ENCODE data around the gene PRM3. TPM values are rescaled to one million over a fixed set of nuclear protein-coding genes. Genes with fewer than 3 reads are reported as not detected.
A peak's percentile ranks its signal among the peaks of the same experiment; 100 is the strongest.

The PRM3 gene
- total and polyA plus RNA-seq, 2 of the 8 experiments (the other 6 are each of a cell fraction or from before 2014, with no cell fraction given) = not detected

GRCh38 chr16:11225677-11226549 is 47.5 kb downstream of the PRM3 start:
- Histone ChIP-seq H3K36me3 (ENCODE audit: control insufficient read depth in 2 of 4, insufficient read depth in 4 of 4, low read length in 3 of 4) (no peaks in the 10 kb centered on the region), H3K27me3 (replicated peaks in 1 of 4; ENCODE audit: control insufficient read depth in 3 of 4, extremely low read depth in 1 of 4, insufficient read depth in 3 of 4, low read length in 3 of 4) (no peaks in the 10 kb centered on the region), H4K20me1 (replicated peaks in 1 of 2; ENCODE audit: control insufficient read depth in 1 of 2, insufficient read depth in 2 of 2, low read length in 2 of 2) (no peaks in the 10 kb centered on the region), H2BK120ac (replicated peaks; ENCODE audit: low read depth, low read length) (no peak overlapping the region), H2BK5ac (ENCODE audit: low read depth, low read length) (no peak overlapping the region), H3K23me2 (ENCODE audit: low read depth, low read length) (no peaks in the 10 kb centered on the region), H2AFZ (ENCODE audit: low read length) (no peak overlapping the region), H3K18ac (ENCODE audit: extremely low read depth, low read length) (no peak overlapping the region), H3K79me1 (ENCODE audit: low read depth, low read length) (no peaks in the 10 kb centered on the region), H3K14ac (ENCODE audit: insufficient read length) (no peak overlapping the region), H3K4me1 (replicated peaks in 1 of 4; ENCODE audit: control insufficient read depth in 3 of 4, insufficient read depth in 4 of 4, low read length in 3 of 4) (no peaks in the 10 kb centered on the region; a peak in 2 of 7 replicates), H3K23ac (ENCODE audit: insufficient read length) (no peak overlapping the region), H2BK20ac (ENCODE audit: low read length) (no peak overlapping the region), H3K4me2 (ENCODE audit: insufficient read depth in 1 of 2, low read depth in 2 of 2, low read length in 2 of 2) (no peak overlapping the region), H4K5ac (ENCODE audit: insufficient read length, low read depth, low read length) (no peak overlapping the region), H4K8ac (ENCODE audit: extremely low read depth, insufficient read depth, low read length) (no peak overlapping the region), H3K4me3 (ENCODE audit: extremely low read depth in 1 of 4, insufficient read depth in 2 of 4, low read depth in 3 of 4, low read length in 4 of 4) (no peak overlapping the region), H2BK12ac (ENCODE audit: low read depth, low read length) (no peak overlapping the region), H3K9me3 (ENCODE audit: insufficient read depth in 2 of 2, low read depth in 1 of 2, low read length in 1 of 2) (no peaks in the 10 kb centered on the region), H3K79me2 (ENCODE audit: control insufficient read depth in 1 of 2, insufficient read depth in 2 of 2, low read length in 2 of 2) (no peaks in the 10 kb centered on the region), H2AK5ac (ENCODE audit: low read depth, low read length) (no peak overlapping the region; the same call in 1 of the 2 replicates), H3K27ac (ENCODE audit: low read depth, low read length) (no peak overlapping the region), H3K4ac (replicated peaks; ENCODE audit: insufficient read length, low read depth, low read length) (no peak overlapping the region), H4K91ac (replicated peaks; ENCODE audit: insufficient read length, low read length) (no peak overlapping the region), H3K9ac (replicated peaks in 1 of 4; ENCODE audit: extremely low read depth in 1 of 4, low read depth in 3 of 4, low read length in 3 of 4) (no peak overlapping the region; a peak in 1 of 7 replicates), H3K56ac (replicated peaks; ENCODE audit: insufficient read length, low read depth, low read length) (no peak overlapping the region), H2BK15ac (ENCODE audit: low read length) (0 out of 2 replicates have a peak overlapping the region, but pooled peaks have one; percentile 46)
- no peak for FAIRE-seq
- 81% methylated on average over 17 of the region's 18 CpGs; no CpG with 5 or more reads in 1 of the 2 experiments for WGBS, 2 experiments (ENCODE audit: extremely low coverage in 1 of 2, insufficient coverage in 1 of 2, insufficient read length in 1 of 2, insufficient replicate concordance in 2 of 2, low coverage in 1 of 2, low lambda C conversion rate in 2 of 2, missing lambda C conversion rate in 1 of 2)
- CTCF ChIA-PET (ENCODE audit: partially characterized antibody) = interaction anchor here (2.0 kb wide), 1 partner anchor 30 kb away, joined by 6 read pairs; the partner anchor contains the start of gene SOCS1
- no peak for DNase-seq (ENCODE audit: low read depth in 1 of 2, low spot score in 2 of 2)
- POLR2A ChIA-PET (ENCODE audit: partially characterized antibody) = interaction anchor here (1.0 to 1.7 kb wide), 3 partner anchors 26 to 74 kb away, joined by 3 to 6 read pairs (median 4); no protein-coding TSS in a partner anchor
- no peak for TF ChIP-seq SIN3A (conservative IDR thresholded peaks at IDR 0.05 in 1 of 2, IDR thresholded peaks at IDR 0.05 in 1 of 2; ENCODE audit: low read depth in 1 of 2, low read length in 2 of 2)
- TF ChIP-seq JUND (IDR thresholded peaks at IDR 0.05; ENCODE audit: low read length) = no peak
- no peak for TF ChIP-seq SAP30 (IDR thresholded peaks at IDR 0.05; ENCODE audit: insufficient read depth, insufficient replicate concordance, low read length)
- TF ChIP-seq CEBPB (IDR thresholded peaks at IDR 0.05; ENCODE audit: low read depth, low read length) = no peak
- no peak for TF ChIP-seq GTF2F1 (IDR thresholded peaks at IDR 0.05; ENCODE audit: borderline replicate concordance, low read depth, low read length)
- no peak for TF ChIP-seq KDM5A (IDR thresholded peaks at IDR 0.05; ENCODE audit: low read length)
- TF ChIP-seq ASH2L (IDR thresholded peaks at IDR 0.05; ENCODE audit: low read length) = no peak
- TF ChIP-seq EZH2 (IDR thresholded peaks at IDR 0.05; ENCODE audit: low read depth, low read length, severe bottlenecking) = no peak
- no peak for TF ChIP-seq BRCA1 (IDR thresholded peaks at IDR 0.05; ENCODE audit: low read depth, low read length)
- TF ChIP-seq RBBP5 (IDR thresholded peaks at IDR 0.05; ENCODE audit: borderline replicate concordance, low read depth, low read length) = no peak
